Measurements from ENCODE around the gene PPM1B.
"Not testable (repeated sequence)": the region's sequence is repeated elsewhere in the genome, so short reads cannot be mapped to it uniquely, and the experiment has no call there.

Gene PPM1B

DNA sequence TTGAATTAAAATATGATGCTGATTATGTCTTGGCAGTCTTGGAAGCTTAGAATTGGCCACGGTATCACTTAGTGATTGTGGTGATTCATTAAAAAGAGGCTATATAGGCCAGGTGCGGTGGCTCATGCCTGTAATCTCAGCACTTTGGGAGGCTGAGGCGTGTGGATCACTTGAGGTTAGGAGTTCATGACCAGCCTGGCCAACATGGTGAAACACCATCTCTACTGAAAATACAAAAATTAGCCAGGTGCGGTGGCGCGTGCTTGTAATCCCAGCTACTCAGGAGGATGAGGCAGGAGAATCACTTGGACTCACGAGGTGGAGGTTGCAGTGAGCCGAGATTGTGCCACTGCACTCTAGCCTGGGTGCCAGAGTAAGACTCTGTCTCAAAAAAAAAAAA is 2.8 kb downstream of the PPM1B start:
- H3K27me3 Mint-ChIP-seq; H3K36me3 Mint-ChIP-seq; H3K9me3 Mint-ChIP-seq (ENCODE audit: low read depth): not testable (repeated sequence)
- H3K27ac Mint-ChIP-seq, result peak overlapping the region; percentile 25
- peaks cover 66% of the 10 kb centered on the region for H3K4me1 Mint-ChIP-seq (ENCODE audit: low read depth)
- peak overlapping the region; percentile 96 for H3K4me3 Mint-ChIP-seq

DNA sequence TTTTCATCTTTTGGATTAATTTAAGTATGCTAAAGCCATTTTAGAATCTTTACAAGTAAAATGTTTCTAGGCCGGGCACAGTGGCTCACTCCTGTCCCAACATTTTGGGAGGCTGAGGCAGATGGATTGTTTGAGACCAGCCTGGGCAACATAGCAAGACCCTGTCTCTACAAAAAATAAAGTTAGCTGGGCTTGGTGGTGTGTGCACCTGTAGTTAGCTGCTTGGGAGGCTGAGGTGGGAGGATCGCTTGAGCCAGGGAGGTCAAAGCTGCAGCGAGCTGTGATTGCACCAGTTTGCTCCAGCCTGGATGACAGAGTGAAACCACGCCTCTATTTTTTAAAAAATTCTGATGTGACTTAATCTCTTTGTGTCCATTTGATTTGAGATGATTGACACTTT is 3.9 kb downstream of the PPM1B start:
- Mint-ChIP-seq H3K9me3 (ENCODE audit: low read depth) (no peaks in the 10 kb centered on the region), H3K4me1 (ENCODE audit: low read depth) (peaks cover 70% of the 10 kb centered on the region), H3K27ac (peak overlapping the region; percentile 76), H3K36me3 (peaks cover 2% of the 10 kb centered on the region), H3K27me3 (no peaks in the 10 kb centered on the region), H3K4me3 (peak overlapping the region; percentile 62)

DNA sequence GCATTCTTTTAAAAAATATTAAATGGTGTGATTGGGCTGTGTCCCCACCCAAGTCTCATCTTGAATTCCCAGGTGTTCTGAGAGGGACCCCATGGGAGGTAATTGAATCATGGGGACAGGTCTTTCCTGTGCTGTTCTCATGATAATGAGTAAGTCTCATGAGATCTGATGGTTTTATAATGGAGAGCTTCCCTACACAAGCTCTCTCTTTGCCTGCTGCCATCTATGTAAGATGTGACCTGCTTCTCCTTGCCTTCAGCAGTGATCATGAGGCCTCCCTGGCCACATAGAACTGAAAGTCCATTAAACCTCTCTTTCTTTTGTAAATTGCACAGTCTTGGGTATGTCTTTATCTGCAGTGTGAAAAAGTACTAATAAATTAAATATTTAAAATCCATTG is 10.3 kb downstream of the PPM1B start:
- H3K4me3 Mint-ChIP-seq, result no peak overlapping the region
- H3K36me3 Mint-ChIP-seq, result peaks cover 17% of the 10 kb centered on the region
- H3K27me3 Mint-ChIP-seq, result no peaks in the 10 kb centered on the region
- H3K27ac Mint-ChIP-seq, result no peak overlapping the region
- no peaks in the 10 kb centered on the region for H3K9me3 Mint-ChIP-seq (ENCODE audit: low read depth)
- H3K4me1 Mint-ChIP-seq (ENCODE audit: low read depth), result peaks cover 80% of the 10 kb centered on the region

DNA sequence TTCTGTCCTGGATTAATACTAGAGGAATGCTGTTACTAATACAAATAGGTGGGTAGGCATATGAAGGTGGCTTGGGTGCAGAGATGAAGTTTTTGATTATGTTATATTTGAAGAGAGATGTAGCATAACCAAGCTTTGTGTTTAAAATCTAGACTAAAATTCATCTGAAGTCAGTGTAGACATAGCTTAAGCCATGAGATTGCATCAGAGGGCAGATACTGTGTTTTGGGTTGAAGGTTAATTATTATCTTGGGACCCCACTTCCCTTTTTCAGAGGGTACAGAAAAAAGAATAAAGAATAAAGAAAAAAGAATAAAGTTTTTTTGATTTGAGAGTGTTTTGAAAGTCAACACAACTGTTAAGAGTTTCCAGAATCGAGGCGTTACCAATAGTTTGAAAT is 13.0 kb downstream of the PPM1B start:
- Mint-ChIP-seq H3K9me3 (ENCODE audit: low read depth) (no peaks in the 10 kb centered on the region), H3K4me1 (ENCODE audit: low read depth) (peaks cover 80% of the 10 kb centered on the region), H3K27me3 (no peaks in the 10 kb centered on the region), H3K36me3 (peaks cover 16% of the 10 kb centered on the region), H3K27ac (peak overlapping the region; percentile 37), H3K4me3 (no peak overlapping the region)

- peak overlapping the region; percentile 87 for H3K27ac Mint-ChIP-seq
- H3K9me3 Mint-ChIP-seq (ENCODE audit: low read depth), result no peaks in the 10 kb centered on the region
- H3K4me1 Mint-ChIP-seq (ENCODE audit: low read depth), result peaks cover 80% of the 10 kb centered on the region
- H3K36me3 Mint-ChIP-seq, result peaks cover 18% of the 10 kb centered on the region
- no peaks in the 10 kb centered on the region for H3K27me3 Mint-ChIP-seq
- peak overlapping the region; percentile 47 for H3K4me3 Mint-ChIP-seq
Measured at GRCh38 chr2:44184106-44184505, 15.4 kb downstream of the PPM1B start.

- H3K27ac Mint-ChIP-seq, result peak overlapping the region; percentile 18
- H3K4me3 Mint-ChIP-seq, result peak overlapping the region; percentile 11
- no peaks in the 10 kb centered on the region for H3K9me3 Mint-ChIP-seq (ENCODE audit: low read depth)
- H3K27me3 Mint-ChIP-seq, result no peaks in the 10 kb centered on the region
- H3K36me3 Mint-ChIP-seq, result peaks cover 9% of the 10 kb centered on the region
- H3K4me1 Mint-ChIP-seq (ENCODE audit: low read depth), result peaks cover 78% of the 10 kb centered on the region
Measured at GRCh38 chr2:44186810-44187209, 18.1 kb downstream of the PPM1B start.

DNA sequence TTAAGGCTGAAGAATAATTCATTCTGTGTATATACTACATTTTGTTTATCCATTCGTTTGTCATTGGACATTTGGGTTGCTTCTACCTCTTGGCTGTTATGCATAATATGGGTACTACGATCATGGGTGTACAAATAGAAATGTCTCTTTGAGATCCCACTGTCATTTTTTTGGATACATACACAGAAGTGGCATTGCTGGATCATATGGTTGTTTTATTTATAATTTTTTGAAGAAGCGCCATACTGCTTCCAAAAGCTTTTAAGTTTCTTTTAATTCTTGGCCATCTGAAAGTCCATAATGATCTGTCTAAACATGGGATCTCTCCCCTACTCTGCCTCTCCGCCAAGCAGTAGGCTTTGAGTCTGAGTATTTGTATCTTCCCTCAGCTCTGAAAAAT is 18.6 kb downstream of the PPM1B start:
- H3K27me3 Mint-ChIP-seq, result no peaks in the 10 kb centered on the region
- H3K9me3 Mint-ChIP-seq (ENCODE audit: low read depth), result no peaks in the 10 kb centered on the region
- H3K4me1 Mint-ChIP-seq (ENCODE audit: low read depth), result peaks cover 77% of the 10 kb centered on the region
- H3K27ac Mint-ChIP-seq, result peak overlapping the region; percentile 18
- peaks cover 9% of the 10 kb centered on the region for H3K36me3 Mint-ChIP-seq
- peak overlapping the region; percentile 11 for H3K4me3 Mint-ChIP-seq

GRCh38 chr2:44188696-44189095 is 20.0 kb downstream of the PPM1B start:
- H3K4me3 Mint-ChIP-seq, result no peak overlapping the region

DNA sequence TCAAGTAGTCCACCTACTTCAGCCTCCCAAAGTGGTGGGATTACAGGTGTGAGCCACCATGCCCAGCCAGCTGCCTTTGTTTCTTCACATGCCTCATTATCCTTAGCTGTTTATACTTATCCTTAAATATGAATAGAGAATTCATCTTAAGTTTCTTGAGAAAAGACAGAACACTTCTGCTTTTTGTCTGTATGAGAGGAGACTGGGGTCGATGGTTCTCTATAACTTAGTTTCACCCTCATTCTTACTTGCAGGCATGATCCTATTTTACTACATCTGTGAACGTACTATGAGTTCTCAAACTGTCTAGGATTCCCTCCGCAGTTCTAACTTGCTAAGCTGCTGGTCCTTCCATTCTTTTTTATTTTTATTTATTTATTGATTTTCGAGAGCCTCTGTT is 20.4 kb downstream of the PPM1B start:
- Mint-ChIP-seq H3K4me3 (no peak overlapping the region), H3K9me3 (ENCODE audit: low read depth) (no peaks in the 10 kb centered on the region), H3K4me1 (ENCODE audit: low read depth) (peaks cover 71% of the 10 kb centered on the region), H3K27me3 (no peaks in the 10 kb centered on the region), H3K36me3 (peaks cover 9% of the 10 kb centered on the region), H3K27ac (peak overlapping the region; percentile 75)

More at GRCh38 chr2:44188696-44189095, 20.0 kb downstream of the PPM1B start:
- peak overlapping the region; percentile 75 for H3K27ac Mint-ChIP-seq
- peaks cover 72% of the 10 kb centered on the region for H3K4me1 Mint-ChIP-seq (ENCODE audit: low read depth)
- H3K36me3 Mint-ChIP-seq, result peaks cover 8% of the 10 kb centered on the region
- H3K27me3 Mint-ChIP-seq, result no peaks in the 10 kb centered on the region
- H3K9me3 Mint-ChIP-seq (ENCODE audit: low read depth), result no peaks in the 10 kb centered on the region

DNA sequence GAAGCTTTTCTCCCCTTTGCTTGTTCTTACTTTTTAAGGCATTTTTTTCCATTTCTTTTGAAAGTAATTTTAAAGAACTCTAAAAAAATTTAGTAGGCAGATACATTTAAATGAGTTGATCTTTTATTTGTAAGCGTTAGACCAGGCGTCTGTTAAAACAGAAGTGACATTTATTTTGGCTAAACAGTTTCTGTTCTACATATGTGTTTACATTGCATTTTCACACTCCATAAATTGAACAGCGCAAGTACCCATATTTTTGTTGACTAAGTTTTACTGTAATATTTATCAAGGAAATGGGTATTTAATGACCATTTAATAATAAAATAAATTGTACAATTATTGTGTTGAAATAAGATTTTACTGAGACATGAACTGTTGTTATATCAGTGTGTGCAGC is 21.9 kb downstream of the PPM1B start:
- H3K27ac Mint-ChIP-seq, result no peak overlapping the region
- peaks cover 10% of the 10 kb centered on the region for H3K36me3 Mint-ChIP-seq
- no peaks in the 10 kb centered on the region for H3K9me3 Mint-ChIP-seq (ENCODE audit: low read depth)
- H3K4me1 Mint-ChIP-seq (ENCODE audit: low read depth), result peaks cover 63% of the 10 kb centered on the region
- peak overlapping the region; percentile 11 for H3K4me3 Mint-ChIP-seq
- no peaks in the 10 kb centered on the region for H3K27me3 Mint-ChIP-seq

DNA sequence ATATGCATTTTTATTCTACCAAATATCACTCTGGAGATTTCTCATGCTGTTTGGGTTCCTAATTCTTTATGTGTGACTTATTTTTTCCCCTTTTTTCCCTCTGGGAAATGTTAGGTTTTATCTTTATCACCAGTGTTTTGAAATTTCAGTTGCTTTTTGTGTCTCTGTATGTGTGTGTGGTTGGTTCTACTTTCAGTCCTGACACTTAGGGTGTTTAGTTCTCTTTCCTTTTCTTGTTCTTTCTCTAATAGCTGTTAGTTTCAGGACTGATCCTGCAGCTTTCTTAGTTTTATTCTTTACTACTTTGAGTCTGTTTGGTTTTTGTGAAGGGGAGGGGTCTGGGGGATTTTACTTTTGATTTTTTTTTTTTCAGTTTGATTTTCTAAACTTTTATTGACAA is 23.1 kb downstream of the PPM1B start:
- Mint-ChIP-seq H3K4me1 (ENCODE audit: low read depth) (peaks cover 64% of the 10 kb centered on the region), H3K4me3 (peak overlapping the region; percentile 6), H3K9me3 (ENCODE audit: low read depth) (no peaks in the 10 kb centered on the region), H3K27ac (peak overlapping the region; percentile 70), H3K27me3 (no peaks in the 10 kb centered on the region), H3K36me3 (peaks cover 17% of the 10 kb centered on the region)

DNA sequence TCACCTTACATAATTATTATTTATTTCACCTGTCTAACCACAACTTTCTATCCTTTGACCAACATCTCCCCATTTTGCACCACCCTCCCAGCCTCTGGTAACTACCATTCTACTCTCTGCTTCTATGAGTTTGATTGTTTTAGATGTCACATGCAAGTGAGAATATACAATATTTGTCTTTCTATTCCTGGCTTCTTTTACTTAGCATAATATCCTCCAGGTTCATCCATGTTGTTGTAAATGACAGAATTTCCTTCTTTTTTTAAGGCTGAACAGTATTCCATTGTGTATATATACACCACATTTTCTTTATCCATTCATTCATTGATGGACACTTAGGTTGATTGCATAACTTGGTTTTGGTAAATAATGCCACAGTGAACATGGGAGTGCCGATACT is 24.0 kb downstream of the PPM1B start:
- H3K36me3 Mint-ChIP-seq, result peaks cover 17% of the 10 kb centered on the region
- H3K27ac Mint-ChIP-seq, result peak overlapping the region; percentile 7
- H3K27me3 Mint-ChIP-seq, result no peaks in the 10 kb centered on the region
- H3K4me3 Mint-ChIP-seq, result peak overlapping the region; percentile 51
- H3K4me1 Mint-ChIP-seq (ENCODE audit: low read depth), result peaks cover 64% of the 10 kb centered on the region
- H3K9me3 Mint-ChIP-seq (ENCODE audit: low read depth), result no peaks in the 10 kb centered on the region

GRCh38 chr2:44195714-44196113 is 27.0 kb downstream of the PPM1B start:
- H3K9me3 Mint-ChIP-seq (ENCODE audit: low read depth), result no peaks in the 10 kb centered on the region
- peaks cover 15% of the 10 kb centered on the region for H3K36me3 Mint-ChIP-seq
- H3K27me3 Mint-ChIP-seq, result no peaks in the 10 kb centered on the region
- no peak overlapping the region for H3K27ac Mint-ChIP-seq
- H3K4me3 Mint-ChIP-seq, result no peak overlapping the region
- peaks cover 68% of the 10 kb centered on the region for H3K4me1 Mint-ChIP-seq (ENCODE audit: low read depth)

DNA sequence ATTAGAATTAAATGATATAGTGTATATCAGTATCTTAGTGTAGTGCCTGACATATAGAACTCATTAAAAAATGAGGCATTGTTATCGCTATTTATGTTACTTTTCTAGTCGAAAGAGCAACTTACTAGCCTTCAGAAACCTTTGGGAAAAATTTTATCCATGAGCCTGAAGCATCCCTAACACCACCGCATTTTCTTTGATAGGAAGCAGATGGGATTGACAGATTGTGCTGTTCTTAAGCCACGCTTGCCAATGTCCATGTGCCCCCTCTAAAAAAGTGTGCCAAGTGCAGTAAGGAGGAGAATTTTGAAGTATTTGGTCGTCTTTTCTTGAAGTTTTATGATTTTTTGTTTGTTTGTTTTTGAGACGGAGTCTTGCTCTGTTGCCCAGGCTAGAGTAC is 29.1 kb downstream of the PPM1B start:
- Mint-ChIP-seq H3K27me3 (no peaks in the 10 kb centered on the region), H3K27ac (no peak overlapping the region)

GRCh38 chr2:44200011-44200410 is 31.3 kb downstream of the PPM1B start:
- H3K27ac Mint-ChIP-seq, result peak overlapping the region; percentile 28
- peaks cover 79% of the 10 kb centered on the region for H3K4me1 Mint-ChIP-seq (ENCODE audit: low read depth)
- no peaks in the 10 kb centered on the region for H3K27me3 Mint-ChIP-seq
- peaks cover 4% of the 10 kb centered on the region for H3K9me3 Mint-ChIP-seq (ENCODE audit: low read depth)
- H3K36me3 Mint-ChIP-seq, result peaks cover 28% of the 10 kb centered on the region
- no peak overlapping the region for H3K4me3 Mint-ChIP-seq

More for the DNA sequence above, 29.1 kb downstream of the PPM1B start:
- Mint-ChIP-seq H3K4me3 (no peak overlapping the region), H3K9me3 (ENCODE audit: low read depth) (no peaks in the 10 kb centered on the region), H3K4me1 (ENCODE audit: low read depth) (peaks cover 71% of the 10 kb centered on the region), H3K36me3 (peaks cover 23% of the 10 kb centered on the region)

DNA sequence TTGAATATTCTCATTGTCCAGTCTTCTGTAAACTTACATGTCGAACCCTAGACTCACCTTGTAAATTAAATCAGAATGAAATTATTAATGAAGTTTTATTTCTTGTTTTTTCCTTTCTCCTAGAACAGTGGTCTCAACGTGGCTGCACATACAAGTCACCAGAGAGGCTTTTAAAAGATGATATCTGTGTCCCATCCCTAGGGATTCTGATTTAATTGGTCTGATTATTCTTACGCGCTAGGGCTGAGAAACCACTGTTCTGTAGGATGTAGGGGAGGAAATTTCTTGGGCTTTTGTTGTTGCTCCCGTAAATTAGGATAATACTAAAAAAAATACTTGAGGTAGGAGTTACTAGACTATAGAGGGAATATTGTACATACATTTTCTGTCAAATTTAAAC is 32.1 kb downstream of the PPM1B start:
- H3K27ac Mint-ChIP-seq, result peak overlapping the region; percentile 23
- peaks cover 25% of the 10 kb centered on the region for H3K36me3 Mint-ChIP-seq
- H3K4me1 Mint-ChIP-seq (ENCODE audit: low read depth), result peaks cover 77% of the 10 kb centered on the region
- no peak overlapping the region for H3K4me3 Mint-ChIP-seq
- H3K27me3 Mint-ChIP-seq, result no peaks in the 10 kb centered on the region
- H3K9me3 Mint-ChIP-seq (ENCODE audit: low read depth), result peaks cover 4% of the 10 kb centered on the region
